Duodenal mucosa (tissue), 2 donors: ENCODE data around the gene ELOVL5.
A peak's percentile ranks its signal among the peaks of the same experiment; 100 is the strongest.

Experiments
- H3K27ac ChIP-seq: one replicate; pipeline ENCODE4 v1.7.0; 2013; ENCODE audit warnings: low read depth, low read length
- H3K27me3 ChIP-seq, 2 donors: one replicate each; pipeline ENCODE4 v1.7.0; 2013; ENCODE audit warnings: low read length in 2 of 2, control low read depth in 1 of 2; ENCODE audit not compliant: insufficient read depth in 2 of 2, control insufficient read depth in 1 of 2
- H3K36me3 ChIP-seq, 2 donors: one replicate each; pipeline ENCODE4 v1.7.0; 2013; ENCODE audit warnings: low read length in 2 of 2, control low read depth in 1 of 2; ENCODE audit not compliant: insufficient read depth in 2 of 2, control insufficient read depth in 1 of 2
- H3K4me1 ChIP-seq, 2 donors: one replicate each; pipeline ENCODE4 v1.7.0; 2013; ENCODE audit warnings: low read length in 2 of 2, control low read depth in 1 of 2; ENCODE audit not compliant: insufficient read depth in 2 of 2, control insufficient read depth in 1 of 2
- H3K4me3 ChIP-seq, 2 donors: one replicate each; pipeline ENCODE4 v1.7.0; 2013; ENCODE audit warnings: low read length in 2 of 2, low read depth in 1 of 2
- H3K9ac ChIP-seq, 2 donors: one replicate each; pipeline ENCODE4 v1.7.0; 2013; ENCODE audit warnings: low read length in 2 of 2, low read depth in 1 of 2
- H3K9me3 ChIP-seq, 2 donors: one replicate each; pipeline ENCODE4 v1.7.0; 2013; ENCODE audit warnings: low read length in 2 of 2, control low read depth in 1 of 2; ENCODE audit not compliant: control insufficient read depth in 1 of 2

Gene ELOVL5

GRCh38 chr6:53250176-53251032 is 98.3 kb downstream of the ELOVL5 start:
- Histone ChIP-seq H3K27ac (no peak overlapping the region), H3K9me3 (no peaks in the 10 kb centered on the region), H3K4me1 (no peaks in the 10 kb centered on the region), H3K36me3 (no peaks in the 10 kb centered on the region), H3K4me3 (no peak overlapping the region), H3K27me3 (no peaks in the 10 kb centered on the region), H3K9ac (no peak overlapping the region)

GRCh38 chr6:53246924-53247323 is 101.8 kb downstream of the ELOVL5 start:
- Histone ChIP-seq H3K9me3 (no peaks in the 10 kb centered on the region), H3K27ac (no peak overlapping the region), H3K36me3 (no peaks in the 10 kb centered on the region), H3K4me3 (no peak overlapping the region), H3K9ac (no peak overlapping the region), H3K4me1 (peaks cover 0 to 4% of the 10 kb centered on the region in 2 donors), H3K27me3 (no peaks in the 10 kb centered on the region)

- Histone ChIP-seq H3K9me3 (no peaks in the 10 kb centered on the region), H3K4me1 (peaks cover 0 to 4% of the 10 kb centered on the region in 2 donors), H3K27me3 (no peaks in the 10 kb centered on the region), H3K27ac (no peak overlapping the region), H3K4me3 (no peak overlapping the region), H3K36me3 (no peaks in the 10 kb centered on the region), H3K9ac (no peak overlapping the region)
Observed at GRCh38 chr6:53244958-53245357, 103.8 kb downstream of the ELOVL5 start.

GRCh38 chr6:53244399-53244931 is 104.3 kb downstream of the ELOVL5 start:
- peaks cover 0 to 4% of the 10 kb centered on the region in 2 donors for H3K4me1 ChIP-seq
- no peaks in the 10 kb centered on the region for H3K36me3 ChIP-seq
- H3K4me3 ChIP-seq, result no peak overlapping the region
- no peak overlapping the region for H3K9ac ChIP-seq
- no peaks in the 10 kb centered on the region for H3K27me3 ChIP-seq
- no peaks in the 10 kb centered on the region for H3K9me3 ChIP-seq
- no peak overlapping the region for H3K27ac ChIP-seq

- Histone ChIP-seq H3K4me1 (peaks cover 0 to 4% of the 10 kb centered on the region in 2 donors), H3K36me3 (no peaks in the 10 kb centered on the region), H3K9ac (no peak overlapping the region), H3K9me3 (no peaks in the 10 kb centered on the region), H3K27me3 (no peaks in the 10 kb centered on the region), H3K4me3 (no peak overlapping the region), H3K27ac (no peak overlapping the region)
Observed at GRCh38 chr6:53241938-53242337, 106.8 kb downstream of the ELOVL5 start.

- Histone ChIP-seq H3K27me3 (no peaks in the 10 kb centered on the region), H3K27ac (no peak overlapping the region), H3K9ac (no peak overlapping the region), H3K4me1 (peaks cover 4% of the 10 kb centered on the region in 2 donors), H3K4me3 (no peak overlapping the region), H3K36me3 (no peaks in the 10 kb centered on the region), H3K9me3 (no peaks in the 10 kb centered on the region)
Observed at GRCh38 chr6:53240761-53241160, 108.0 kb downstream of the ELOVL5 start.

- Histone ChIP-seq H3K27me3 (no peaks in the 10 kb centered on the region), H3K27ac (no peak overlapping the region), H3K36me3 (no peaks in the 10 kb centered on the region), H3K9me3 (no peaks in the 10 kb centered on the region), H3K4me3 (no peak overlapping the region), H3K4me1 (peaks cover 4% of the 10 kb centered on the region in 2 donors), H3K9ac (no peak overlapping the region)
Observed at GRCh38 chr6:53240139-53240538, 108.6 kb downstream of the ELOVL5 start.

GRCh38 chr6:53239526-53239925 is 109.2 kb downstream of the ELOVL5 start:
- no peaks in the 10 kb centered on the region for H3K36me3 ChIP-seq
- no peak overlapping the region for H3K27ac ChIP-seq
- no peak overlapping the region for H3K9ac ChIP-seq
- no peaks in the 10 kb centered on the region for H3K9me3 ChIP-seq
- no peak overlapping the region for H3K4me3 ChIP-seq
- peaks cover under 1 to 4% of the 10 kb centered on the region in 2 donors for H3K4me1 ChIP-seq
- no peaks in the 10 kb centered on the region for H3K27me3 ChIP-seq

GRCh38 chr6:53238311-53238710 is 110.4 kb downstream of the ELOVL5 start:
- Histone ChIP-seq H3K36me3 (no peaks in the 10 kb centered on the region), H3K4me3 (no peak overlapping the region), H3K4me1 (peaks cover 0 to 4% of the 10 kb centered on the region in 2 donors), H3K27ac (no peak overlapping the region), H3K9me3 (no peaks in the 10 kb centered on the region), H3K27me3 (no peaks in the 10 kb centered on the region), H3K9ac (no peak overlapping the region)

- H3K4me3 ChIP-seq, result peak overlapping the region in 1 of 2 donors; percentile 8
- no peak overlapping the region for H3K9ac ChIP-seq
- no peaks in the 10 kb centered on the region for H3K36me3 ChIP-seq
- H3K27ac ChIP-seq, result no peak overlapping the region
- no peaks in the 10 kb centered on the region for H3K9me3 ChIP-seq
- no peaks in the 10 kb centered on the region for H3K27me3 ChIP-seq
- peaks cover 0 to 7% of the 10 kb centered on the region in 2 donors for H3K4me1 ChIP-seq
Observed at GRCh38 chr6:53236241-53236640, 112.5 kb downstream of the ELOVL5 start.
